H9 (cell line): Measurements from ENCODE around the gene ADGRD1. TPM values are rescaled to one million over a fixed set of nuclear protein-coding genes. Genes with fewer than 3 reads are reported as not detected.

ENCODE experiments used
- DNase-seq: peaks from one replicate; pipeline ENCODE4 v3.0.0-alpha.2; 2017
- H2AFZ ChIP-seq: one replicate; pipeline ENCODE4 v1.6.1; 2013; ENCODE audit warnings: mild to moderate bottlenecking, low read length, control low read depth, moderate library complexity
- H2AK5ac ChIP-seq: 2 replicates; pipeline ENCODE4 v1.6.1; 2013; ENCODE audit warnings: low read length, control low read depth, mixed read lengths; ENCODE audit not compliant: insufficient read length
- H2BK120ac ChIP-seq: one replicate; pipeline ENCODE4 v1.6.1; 2013; ENCODE audit warnings: low read depth, mild to moderate bottlenecking, low read length, control low read depth, inconsistent platforms; ENCODE audit not compliant: poor library complexity, severe bottlenecking
- H2BK12ac ChIP-seq: 2 replicates; pipeline ENCODE4 v1.6.1; 2013; ENCODE audit warnings: low read length, control low read depth, mixed read lengths, low read depth; ENCODE audit not compliant: insufficient read length
- H2BK15ac ChIP-seq: 2 replicates; pipeline ENCODE4 v1.6.1; 2013; ENCODE audit warnings: low read depth, low read length, control low read depth
- H2BK20ac ChIP-seq: one replicate; pipeline ENCODE4 v1.6.1; 2013; ENCODE audit warnings: low read depth, mild to moderate bottlenecking, low read length, control low read depth, inconsistent platforms; ENCODE audit not compliant: poor library complexity, severe bottlenecking
- H2BK5ac ChIP-seq: 2 replicates; pipeline ENCODE4 v1.6.1; 2013; ENCODE audit warnings: low read length, control low read depth, mixed read lengths; ENCODE audit not compliant: insufficient read length
- H3K14ac ChIP-seq: 2 replicates; pipeline ENCODE4 v1.6.1; 2013; ENCODE audit warnings: low read length, control low read depth; ENCODE audit not compliant: insufficient read depth
- H3K18ac ChIP-seq: 2 replicates; pipeline ENCODE4 v1.6.1; 2013; ENCODE audit warnings: low read depth, mild to moderate bottlenecking, mixed read lengths, low read length, control low read depth; ENCODE audit not compliant: insufficient read length
- H3K23ac ChIP-seq: 2 replicates; pipeline ENCODE4 v1.6.1; 2013; ENCODE audit warnings: low read length, control low read depth, mixed read lengths, low read depth; ENCODE audit not compliant: insufficient read length
- H3K23me2 ChIP-seq: 2 replicates; pipeline ENCODE4 v1.6.1; 2013; ENCODE audit warnings: low read depth, mild to moderate bottlenecking, mixed read lengths, low read length, control low read depth; ENCODE audit not compliant: insufficient read length, poor library complexity, severe bottlenecking
- H3K27ac ChIP-seq: 2 replicates; pipeline ENCODE4 v1.5.1; 2013; ENCODE audit warnings: low read length, control low read depth, mixed read lengths, low read depth; ENCODE audit not compliant: insufficient read length
- H3K27me3 ChIP-seq: 2 replicates; pipeline ENCODE4 v1.6.1; 2013; ENCODE audit warnings: low read length, control low read depth, inconsistent platforms; ENCODE audit not compliant: insufficient read depth
- H3K4ac ChIP-seq: 2 replicates; pipeline ENCODE4 v1.6.1; 2013; ENCODE audit warnings: low read depth, mild to moderate bottlenecking, control low read depth, inconsistent platforms, low read length, moderate library complexity
- H3K4me1 ChIP-seq: 2 replicates; pipeline ENCODE4 v1.6.1; 2013; ENCODE audit warnings: low read length, control low read depth, inconsistent platforms; ENCODE audit not compliant: insufficient read depth
- H3K4me2 ChIP-seq: 2 replicates; pipeline ENCODE4 v1.6.1; 2013; ENCODE audit warnings: low read length, control low read depth, mixed read lengths; ENCODE audit not compliant: insufficient read length, insufficient read depth
- H3K56ac ChIP-seq: 2 replicates; pipeline ENCODE4 v1.6.1; 2013; ENCODE audit warnings: low read depth, mild to moderate bottlenecking, mixed read lengths, low read length, control low read depth; ENCODE audit not compliant: insufficient read length
- H3K79me1 ChIP-seq: 2 replicates; pipeline ENCODE4 v1.6.1; 2013; ENCODE audit warnings: low read depth, mild to moderate bottlenecking, moderate library complexity, low read length, control low read depth, inconsistent platforms; ENCODE audit not compliant: insufficient read depth, poor library complexity, severe bottlenecking
- H3K79me2 ChIP-seq: 2 replicates; pipeline ENCODE4 v1.6.1; 2013; ENCODE audit warnings: low read length, control low read depth, inconsistent platforms; ENCODE audit not compliant: insufficient read depth
- H3K9ac ChIP-seq: 2 replicates; pipeline ENCODE4 v1.6.1; 2013; ENCODE audit warnings: low read length, control low read depth, mixed read lengths; ENCODE audit not compliant: insufficient read length; ENCODE audit errors: extremely low read depth
- H3K9me3 ChIP-seq: one replicate; pipeline ENCODE4 v1.6.1; 2013; ENCODE audit warnings: low read depth, low read length, inconsistent platforms; ENCODE audit not compliant: control insufficient read depth
- H3T11ph ChIP-seq: one replicate; pipeline ENCODE4 v1.6.1; 2013; ENCODE audit warnings: mild to moderate bottlenecking, low read length, control low read depth, inconsistent platforms
- H4K20me1 ChIP-seq: one replicate; pipeline ENCODE4 v1.6.1; 2013; ENCODE audit not compliant: control insufficient read depth, insufficient read length, insufficient read depth
- H4K5ac ChIP-seq: 2 replicates; pipeline ENCODE4 v1.6.1; 2013; ENCODE audit warnings: low read depth, mild to moderate bottlenecking, mixed read lengths, low read length, control low read depth; ENCODE audit not compliant: insufficient read length
- H4K8ac ChIP-seq: replicated peaks from 2 replicates; pipeline ENCODE4 v1.6.1; 2013; ENCODE audit warnings: low read length, control low read depth, mixed read lengths, low read depth; ENCODE audit not compliant: insufficient read length
- H4K91ac ChIP-seq: 2 replicates; pipeline ENCODE4 v1.6.1; 2013; ENCODE audit warnings: low read depth, mild to moderate bottlenecking, moderate library complexity, mixed read lengths, low read length, control low read depth; ENCODE audit not compliant: insufficient read length
- H3K27ac Mint-ChIP-seq, 3 experiments: 2 replicates in 2 of 3; 3 replicates in 1 of 3; pipeline ENCODE4 v1.8.0; 2020 to 2021; ENCODE audit warnings: mixed read lengths in 3 of 3, mild to moderate bottlenecking in 1 of 3, moderate library complexity in 1 of 3
- H3K27me3 Mint-ChIP-seq: 2 replicates; pipeline ENCODE4 v1.8.0; 2021; ENCODE audit warnings: low read depth, mild to moderate bottlenecking, moderate library complexity, mixed read lengths
- H3K36me3 Mint-ChIP-seq, 3 experiments: 2 replicates in 2 of 3; 3 replicates in 1 of 3; pipeline ENCODE4 v1.8.0; 2020 to 2021; ENCODE audit warnings: low read depth in 3 of 3, mixed read lengths in 3 of 3; ENCODE audit not compliant: insufficient read depth in 1 of 3
- H3K4me1 Mint-ChIP-seq, 2 experiments: 2 replicates each; pipeline ENCODE4 v1.8.0; 2020; ENCODE audit warnings: mixed read lengths in 2 of 2
- H3K4me3 Mint-ChIP-seq, 2 experiments: 2 replicates in 1 of 2; 3 replicates in 1 of 2; pipeline ENCODE4 v1.8.0; 2020 to 2021; ENCODE audit warnings: mild to moderate bottlenecking in 2 of 2, mixed read lengths in 2 of 2, moderate library complexity in 1 of 2
- H3K9me3 Mint-ChIP-seq, 2 experiments: 2 replicates in 1 of 2; 3 replicates in 1 of 2; pipeline ENCODE4 v1.8.0; 2020; ENCODE audit warnings: mild to moderate bottlenecking in 2 of 2, mixed read lengths in 2 of 2, moderate library complexity in 1 of 2
- total RNA-seq: library from RNA; stranded (reverse); gene quantifications from 2 replicates; pipeline ENCODE4 v1.2.1, GENCODE V29; 2021
- TF ChIP-seq, protein P1 (sequence below): fragments of 200-600 bp; sonication (generic); conservative IDR thresholded peaks from 3 replicates; pipeline ENCODE4 v1.8.0; 2021; ENCODE audit warnings: antibody characterized with exemption, mild to moderate bottlenecking

Gene ADGRD1
- total RNA-seq, 1 experiment from 2014 or later = 0.52 TPM

DNA sequence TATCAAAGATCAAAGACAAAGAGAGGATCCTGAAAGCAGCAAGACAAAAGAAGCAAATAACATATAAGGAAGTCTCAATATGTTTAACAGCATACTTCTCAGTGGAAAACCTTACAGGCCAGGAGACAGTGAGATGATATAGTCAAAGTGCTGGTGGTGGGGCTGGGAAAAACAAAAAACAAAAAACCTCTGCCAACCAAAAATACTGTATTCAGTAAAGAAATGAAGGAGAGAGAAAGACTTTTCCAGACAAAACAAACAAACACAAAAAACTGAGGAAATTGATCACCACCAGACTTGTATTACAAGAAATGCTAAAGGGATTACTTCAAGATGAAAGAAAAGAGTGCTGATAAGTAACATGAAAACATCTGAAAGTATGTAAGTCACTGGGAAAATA lies 221.2 kb downstream of the ADGRD1 start:
- H3K36me3 Mint-ChIP-seq = peaks cover 0 to 10% (median 0%) of the 10 kb centered on the region in 3 experiments; a peak in 2 of 7 replicates
- peaks cover 17% of the 10 kb centered on the region for H3K27me3 Mint-ChIP-seq
- Histone ChIP-seq H2BK5ac (no peak overlapping the region), H2AFZ (no peak overlapping the region), H4K91ac (no peak overlapping the region), H4K20me1 (no peaks in the 10 kb centered on the region), H3K9me3 (no peaks in the 10 kb centered on the region), H2BK15ac (no peak overlapping the region), H2AK5ac (no peak overlapping the region), H2BK120ac (no peak overlapping the region), H3K79me2 (no peaks in the 10 kb centered on the region), H3K56ac (no peak overlapping the region), H3T11ph (no peak overlapping the region), H4K8ac (no peak overlapping the region), H3K23me2 (no peaks in the 10 kb centered on the region), H3K9ac (no peak overlapping the region), H3K27ac (no peak overlapping the region), H3K79me1 (no peaks in the 10 kb centered on the region), H3K4ac (no peak overlapping the region), H3K23ac (no peak overlapping the region), H4K5ac (no peak overlapping the region), H3K27me3 (no peaks in the 10 kb centered on the region), H2BK12ac (no peak overlapping the region), H3K4me2 (no peak overlapping the region), H3K18ac (no peak overlapping the region), H3K4me1 (no peaks in the 10 kb centered on the region), H3K14ac (no peak overlapping the region), H2BK20ac (no peak overlapping the region)
- no peak overlapping the region for H3K27ac Mint-ChIP-seq
- H3K4me1 Mint-ChIP-seq = peaks cover 4% of the 10 kb centered on the region in 2 experiments; a peak in 2 of 4 replicates
- DNase-seq = no peak
- peaks cover 13 to 14% of the 10 kb centered on the region in 2 experiments for H3K9me3 Mint-ChIP-seq
- TF ChIP-seq, protein P1, sequence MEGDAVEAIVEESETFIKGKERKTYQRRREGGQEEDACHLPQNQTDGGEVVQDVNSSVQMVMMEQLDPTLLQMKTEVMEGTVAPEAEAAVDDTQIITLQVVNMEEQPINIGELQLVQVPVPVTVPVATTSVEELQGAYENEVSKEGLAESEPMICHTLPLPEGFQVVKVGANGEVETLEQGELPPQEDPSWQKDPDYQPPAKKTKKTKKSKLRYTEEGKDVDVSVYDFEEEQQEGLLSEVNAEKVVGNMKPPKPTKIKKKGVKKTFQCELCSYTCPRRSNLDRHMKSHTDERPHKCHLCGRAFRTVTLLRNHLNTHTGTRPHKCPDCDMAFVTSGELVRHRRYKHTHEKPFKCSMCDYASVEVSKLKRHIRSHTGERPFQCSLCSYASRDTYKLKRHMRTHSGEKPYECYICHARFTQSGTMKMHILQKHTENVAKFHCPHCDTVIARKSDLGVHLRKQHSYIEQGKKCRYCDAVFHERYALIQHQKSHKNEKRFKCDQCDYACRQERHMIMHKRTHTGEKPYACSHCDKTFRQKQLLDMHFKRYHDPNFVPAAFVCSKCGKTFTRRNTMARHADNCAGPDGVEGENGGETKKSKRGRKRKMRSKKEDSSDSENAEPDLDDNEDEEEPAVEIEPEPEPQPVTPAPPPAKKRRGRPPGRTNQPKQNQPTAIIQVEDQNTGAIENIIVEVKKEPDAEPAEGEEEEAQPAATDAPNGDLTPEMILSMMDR = no peak
- no peak overlapping the region for H3K4me3 Mint-ChIP-seq
